ENCODE data around the gene CBARP. TPM values are rescaled to one million over a fixed set of nuclear protein-coding genes. Genes with fewer than 3 reads are reported as not detected.

The CBARP gene
- total RNA-seq, 1 donor: 1.8 TPM

- TF ChIP-seq, protein P1, sequence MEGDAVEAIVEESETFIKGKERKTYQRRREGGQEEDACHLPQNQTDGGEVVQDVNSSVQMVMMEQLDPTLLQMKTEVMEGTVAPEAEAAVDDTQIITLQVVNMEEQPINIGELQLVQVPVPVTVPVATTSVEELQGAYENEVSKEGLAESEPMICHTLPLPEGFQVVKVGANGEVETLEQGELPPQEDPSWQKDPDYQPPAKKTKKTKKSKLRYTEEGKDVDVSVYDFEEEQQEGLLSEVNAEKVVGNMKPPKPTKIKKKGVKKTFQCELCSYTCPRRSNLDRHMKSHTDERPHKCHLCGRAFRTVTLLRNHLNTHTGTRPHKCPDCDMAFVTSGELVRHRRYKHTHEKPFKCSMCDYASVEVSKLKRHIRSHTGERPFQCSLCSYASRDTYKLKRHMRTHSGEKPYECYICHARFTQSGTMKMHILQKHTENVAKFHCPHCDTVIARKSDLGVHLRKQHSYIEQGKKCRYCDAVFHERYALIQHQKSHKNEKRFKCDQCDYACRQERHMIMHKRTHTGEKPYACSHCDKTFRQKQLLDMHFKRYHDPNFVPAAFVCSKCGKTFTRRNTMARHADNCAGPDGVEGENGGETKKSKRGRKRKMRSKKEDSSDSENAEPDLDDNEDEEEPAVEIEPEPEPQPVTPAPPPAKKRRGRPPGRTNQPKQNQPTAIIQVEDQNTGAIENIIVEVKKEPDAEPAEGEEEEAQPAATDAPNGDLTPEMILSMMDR (IDR thresholded peaks at IDR 0.05; ENCODE audit: extremely low read depth, low read depth, low read length): no peak
- DNase-seq (ENCODE audit: insufficient read length, low spot score, missing footprints): peak; percentile 99
- H3K27ac ChIP-seq (ENCODE audit: low read depth, low read length): peak overlapping the region; percentile 80
- H3K9me3 ChIP-seq (ENCODE audit: low read depth, low read length): no peaks in the 10 kb centered on the region
- peaks cover 3% of the 10 kb centered on the region for H3K36me3 ChIP-seq (ENCODE audit: insufficient read depth, low read length)
- H3K4me3 ChIP-seq (ENCODE audit: insufficient read depth, low read length): peak overlapping the region; percentile 68
- H3K27me3 ChIP-seq (ENCODE audit: insufficient read depth, low read length): no peaks in the 10 kb centered on the region
- H2AFZ ChIP-seq (ENCODE audit: low read length): no peak overlapping the region
- peaks cover 12% of the 10 kb centered on the region for H4K20me1 ChIP-seq (ENCODE audit: insufficient read depth, low read length)
- peak overlapping the region; percentile 84 for H3K4me2 ChIP-seq (ENCODE audit: insufficient read depth, low read length)
- H3K79me2 ChIP-seq (ENCODE audit: insufficient read depth, low read length): peaks cover 18% of the 10 kb centered on the region
- peaks cover 64% of the 10 kb centered on the region for H3K4me1 ChIP-seq (ENCODE audit: insufficient read depth, low read length)
Observed at GRCh38 chr19:1265615-1266128, 27.9 kb upstream of the CBARP start.

DNA sequence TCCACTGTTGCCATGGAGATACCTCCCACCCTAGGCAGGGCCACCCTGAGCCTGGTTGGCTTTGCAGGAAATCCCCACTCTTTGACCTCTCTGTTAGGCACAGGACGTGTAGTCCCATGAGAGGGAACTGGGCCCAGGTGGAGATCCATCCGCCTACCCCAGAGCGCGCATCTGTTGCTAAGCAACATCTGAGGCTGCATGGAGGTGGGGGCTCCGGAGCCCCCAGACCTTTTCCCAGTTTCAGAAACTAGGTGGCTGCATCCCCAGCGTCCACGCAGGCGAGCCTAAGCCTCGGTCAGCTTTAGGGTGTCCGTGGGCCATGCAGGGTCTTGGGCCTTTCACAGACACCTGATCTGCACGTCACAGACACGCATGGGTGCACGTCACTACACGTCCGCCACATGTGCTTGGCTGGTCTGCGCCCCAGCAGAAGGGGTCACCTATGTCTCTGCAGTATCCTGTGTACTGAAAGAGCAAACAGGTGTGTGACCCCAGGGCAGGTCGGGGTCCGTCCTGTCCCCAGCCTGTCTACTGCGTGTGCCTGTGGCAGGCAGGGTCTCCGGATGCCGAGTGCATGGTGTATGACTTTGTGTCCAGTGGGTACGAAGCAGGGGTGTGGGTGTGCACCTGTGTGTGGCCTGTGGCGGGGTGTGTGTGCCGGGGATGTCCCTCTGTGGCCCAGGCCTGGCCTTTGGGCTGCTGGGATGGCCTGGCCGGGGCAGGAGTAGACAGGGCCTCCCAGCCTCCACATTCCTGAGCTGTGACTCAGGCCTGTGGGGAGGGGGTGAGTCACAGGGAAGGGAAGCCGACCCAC is 27.2 kb upstream of the CBARP start:
- DNase-seq (ENCODE audit: insufficient read length, low spot score, missing footprints): peak; percentile 100
- no peak overlapping the region for H3K4me3 ChIP-seq (ENCODE audit: insufficient read depth, low read length)
- H3K4me1 ChIP-seq (ENCODE audit: insufficient read depth, low read length): peaks cover 62% of the 10 kb centered on the region
- H3K9me3 ChIP-seq (ENCODE audit: low read depth, low read length): no peaks in the 10 kb centered on the region
- H3K4me2 ChIP-seq (ENCODE audit: insufficient read depth, low read length): peak overlapping the region; percentile 42
- peaks cover 12% of the 10 kb centered on the region for H3K79me2 ChIP-seq (ENCODE audit: insufficient read depth, low read length)
- peaks cover 9% of the 10 kb centered on the region for H4K20me1 ChIP-seq (ENCODE audit: insufficient read depth, low read length)
- peak overlapping the region; percentile 53 for H3K27ac ChIP-seq (ENCODE audit: low read depth, low read length)
- H3K27me3 ChIP-seq (ENCODE audit: insufficient read depth, low read length): no peaks in the 10 kb centered on the region
- TF ChIP-seq, protein P1 (IDR thresholded peaks at IDR 0.05; ENCODE audit: extremely low read depth, low read depth, low read length): no peak
- H3K36me3 ChIP-seq (ENCODE audit: insufficient read depth, low read length): no peaks in the 10 kb centered on the region
- H2AFZ ChIP-seq (ENCODE audit: low read length): no peak overlapping the region

DNA sequence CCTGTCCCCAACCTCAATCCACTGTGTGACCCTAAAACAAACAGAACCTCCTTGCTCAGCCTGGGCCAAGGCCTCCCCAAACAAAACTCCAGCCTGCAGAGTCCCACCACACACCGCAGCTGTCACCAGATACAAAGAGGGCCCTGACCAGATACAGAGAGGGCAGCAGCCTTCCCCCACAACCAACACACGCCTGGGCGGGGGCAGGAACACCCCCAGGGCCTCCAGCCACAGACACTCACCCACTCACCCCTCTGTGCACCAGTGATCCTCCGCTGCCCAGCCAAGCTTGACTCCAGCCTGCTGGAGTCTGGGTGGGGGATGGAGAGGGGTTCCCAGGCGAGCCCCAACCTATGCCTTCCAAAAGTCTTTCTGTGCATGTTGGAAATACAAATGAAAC is 25.4 kb upstream of the CBARP start:
- peaks cover 11% of the 10 kb centered on the region for H4K20me1 ChIP-seq (ENCODE audit: insufficient read depth, low read length)
- no peaks in the 10 kb centered on the region for H3K9me3 ChIP-seq (ENCODE audit: low read depth, low read length)
- DNase-seq (ENCODE audit: insufficient read length, low spot score, missing footprints): no peak
- no peak overlapping the region for H2AFZ ChIP-seq (ENCODE audit: low read length)
- no peak overlapping the region for H3K4me3 ChIP-seq (ENCODE audit: insufficient read depth, low read length)
- peaks cover 11% of the 10 kb centered on the region for H3K79me2 ChIP-seq (ENCODE audit: insufficient read depth, low read length)
- peaks cover 54% of the 10 kb centered on the region for H3K4me1 ChIP-seq (ENCODE audit: insufficient read depth, low read length)
- TF ChIP-seq, protein P1 (IDR thresholded peaks at IDR 0.05; ENCODE audit: extremely low read depth, low read depth, low read length): no peak
- H3K27ac ChIP-seq (ENCODE audit: low read depth, low read length): peak overlapping the region; percentile 93
- peaks cover 2% of the 10 kb centered on the region for H3K36me3 ChIP-seq (ENCODE audit: insufficient read depth, low read length)
- no peak overlapping the region for H3K4me2 ChIP-seq (ENCODE audit: insufficient read depth, low read length)
- H3K27me3 ChIP-seq (ENCODE audit: insufficient read depth, low read length): no peaks in the 10 kb centered on the region

- Histone ChIP-seq H3K4me3 (ENCODE audit: insufficient read depth, low read length) (peak overlapping the region; percentile 80), H3K27ac (ENCODE audit: low read depth, low read length) (peak overlapping the region; percentile 93)
Observed at GRCh38 chr19:1262623-1263123, 24.9 kb upstream of the CBARP start.

More at GRCh38 chr19:1262623-1263123, 24.9 kb upstream of the CBARP start:
- Histone ChIP-seq H3K27me3 (ENCODE audit: insufficient read depth, low read length) (no peaks in the 10 kb centered on the region), H2AFZ (ENCODE audit: low read length) (no peak overlapping the region), H3K36me3 (ENCODE audit: insufficient read depth, low read length) (peaks cover 8% of the 10 kb centered on the region), H3K9me3 (ENCODE audit: low read depth, low read length) (no peaks in the 10 kb centered on the region), H4K20me1 (ENCODE audit: insufficient read depth, low read length) (peaks cover 16% of the 10 kb centered on the region), H3K4me2 (ENCODE audit: insufficient read depth, low read length) (peak overlapping the region; percentile 89), H3K79me2 (ENCODE audit: insufficient read depth, low read length) (peaks cover 9% of the 10 kb centered on the region), H3K4me1 (ENCODE audit: insufficient read depth, low read length) (peaks cover 50% of the 10 kb centered on the region)
- TF ChIP-seq, protein P1 (IDR thresholded peaks at IDR 0.05; ENCODE audit: extremely low read depth, low read depth, low read length): no peak
- DNase-seq (ENCODE audit: insufficient read length, low spot score, missing footprints): no peak

Measured in osteoblast (primary cell).